ENCODE results near the gene PBX2. TPM values are rescaled to one million over a fixed set of nuclear protein-coding genes. Genes with fewer than 3 reads are reported as not detected.

The PBX2 gene
- total and polyA plus RNA-seq, 10 of the 15 experiments (the other 5 are each of a cell fraction or from before 2014, with no cell fraction given) = 0.84 to 66.5 (median 20.6) TPM

DNA sequence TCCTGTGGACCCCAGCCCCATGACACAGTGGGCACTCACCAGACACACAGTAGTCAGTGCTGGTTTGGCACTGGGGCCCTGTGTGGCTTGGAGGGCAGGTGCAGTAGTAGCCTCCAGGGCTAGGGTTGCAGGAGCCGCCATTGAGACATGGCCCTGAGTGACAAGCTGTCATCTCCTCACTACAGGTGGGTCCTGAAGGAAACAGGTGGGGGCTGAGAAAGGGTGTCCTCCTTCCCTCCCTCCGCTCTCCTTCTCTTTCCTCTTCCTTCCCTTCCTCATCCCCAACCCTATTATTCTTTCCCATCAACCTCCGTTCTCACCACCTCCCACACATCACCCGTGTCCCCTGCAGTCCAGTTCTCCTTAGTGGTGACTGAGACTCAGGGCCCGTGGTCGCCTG, 23.6 kb upstream of the PBX2 start (continued):
- TF ChIP-seq TBL1XR1 (IDR thresholded peaks at IDR 0.05; ENCODE audit: low read depth, low read length) = no peak
- no peak for TF ChIP-seq SMAD5 (IDR thresholded peaks at IDR 0.05; ENCODE audit: low read depth)
- TF ChIP-seq, protein P1, sequence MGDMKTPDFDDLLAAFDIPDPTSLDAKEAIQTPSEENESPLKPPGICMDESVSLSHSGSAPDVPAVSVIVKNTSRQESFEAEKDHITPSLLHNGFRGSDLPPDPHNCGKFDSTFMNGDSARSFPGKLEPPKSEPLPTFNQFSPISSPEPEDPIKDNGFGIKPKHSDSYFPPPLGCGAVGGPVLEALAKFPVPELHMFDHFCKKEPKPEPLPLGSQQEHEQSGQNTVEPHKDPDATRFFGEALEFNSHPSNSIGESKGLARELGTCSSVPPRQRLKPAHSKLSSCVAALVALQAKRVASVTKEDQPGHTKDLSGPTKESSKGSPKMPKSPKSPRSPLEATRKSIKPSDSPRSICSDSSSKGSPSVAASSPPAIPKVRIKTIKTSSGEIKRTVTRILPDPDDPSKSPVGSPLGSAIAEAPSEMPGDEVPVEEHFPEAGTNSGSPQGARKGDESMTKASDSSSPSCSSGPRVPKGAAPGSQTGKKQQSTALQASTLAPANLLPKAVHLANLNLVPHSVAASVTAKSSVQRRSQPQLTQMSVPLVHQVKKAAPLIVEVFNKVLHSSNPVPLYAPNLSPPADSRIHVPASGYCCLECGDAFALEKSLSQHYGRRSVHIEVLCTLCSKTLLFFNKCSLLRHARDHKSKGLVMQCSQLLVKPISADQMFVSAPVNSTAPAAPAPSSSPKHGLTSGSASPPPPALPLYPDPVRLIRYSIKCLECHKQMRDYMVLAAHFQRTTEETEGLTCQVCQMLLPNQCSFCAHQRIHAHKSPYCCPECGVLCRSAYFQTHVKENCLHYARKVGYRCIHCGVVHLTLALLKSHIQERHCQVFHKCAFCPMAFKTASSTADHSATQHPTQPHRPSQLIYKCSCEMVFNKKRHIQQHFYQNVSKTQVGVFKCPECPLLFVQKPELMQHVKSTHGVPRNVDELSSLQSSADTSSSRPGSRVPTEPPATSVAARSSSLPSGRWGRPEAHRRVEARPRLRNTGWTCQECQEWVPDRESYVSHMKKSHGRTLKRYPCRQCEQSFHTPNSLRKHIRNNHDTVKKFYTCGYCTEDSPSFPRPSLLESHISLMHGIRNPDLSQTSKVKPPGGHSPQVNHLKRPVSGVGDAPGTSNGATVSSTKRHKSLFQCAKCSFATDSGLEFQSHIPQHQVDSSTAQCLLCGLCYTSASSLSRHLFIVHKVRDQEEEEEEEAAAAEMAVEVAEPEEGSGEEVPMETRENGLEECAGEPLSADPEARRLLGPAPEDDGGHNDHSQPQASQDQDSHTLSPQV (IDR thresholded peaks at IDR 0.05) = no peak
- TF ChIP-seq, protein P2, sequence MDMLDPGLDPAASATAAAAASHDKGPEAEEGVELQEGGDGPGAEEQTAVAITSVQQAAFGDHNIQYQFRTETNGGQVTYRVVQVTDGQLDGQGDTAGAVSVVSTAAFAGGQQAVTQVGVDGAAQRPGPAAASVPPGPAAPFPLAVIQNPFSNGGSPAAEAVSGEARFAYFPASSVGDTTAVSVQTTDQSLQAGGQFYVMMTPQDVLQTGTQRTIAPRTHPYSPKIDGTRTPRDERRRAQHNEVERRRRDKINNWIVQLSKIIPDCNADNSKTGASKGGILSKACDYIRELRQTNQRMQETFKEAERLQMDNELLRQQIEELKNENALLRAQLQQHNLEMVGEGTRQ (IDR thresholded peaks at IDR 0.05; ENCODE audit: borderline replicate concordance, low read depth, low read length) = no peak
- no peak for TF ChIP-seq ZNF217 (IDR thresholded peaks at IDR 0.05)
- TF ChIP-seq, protein P3, sequence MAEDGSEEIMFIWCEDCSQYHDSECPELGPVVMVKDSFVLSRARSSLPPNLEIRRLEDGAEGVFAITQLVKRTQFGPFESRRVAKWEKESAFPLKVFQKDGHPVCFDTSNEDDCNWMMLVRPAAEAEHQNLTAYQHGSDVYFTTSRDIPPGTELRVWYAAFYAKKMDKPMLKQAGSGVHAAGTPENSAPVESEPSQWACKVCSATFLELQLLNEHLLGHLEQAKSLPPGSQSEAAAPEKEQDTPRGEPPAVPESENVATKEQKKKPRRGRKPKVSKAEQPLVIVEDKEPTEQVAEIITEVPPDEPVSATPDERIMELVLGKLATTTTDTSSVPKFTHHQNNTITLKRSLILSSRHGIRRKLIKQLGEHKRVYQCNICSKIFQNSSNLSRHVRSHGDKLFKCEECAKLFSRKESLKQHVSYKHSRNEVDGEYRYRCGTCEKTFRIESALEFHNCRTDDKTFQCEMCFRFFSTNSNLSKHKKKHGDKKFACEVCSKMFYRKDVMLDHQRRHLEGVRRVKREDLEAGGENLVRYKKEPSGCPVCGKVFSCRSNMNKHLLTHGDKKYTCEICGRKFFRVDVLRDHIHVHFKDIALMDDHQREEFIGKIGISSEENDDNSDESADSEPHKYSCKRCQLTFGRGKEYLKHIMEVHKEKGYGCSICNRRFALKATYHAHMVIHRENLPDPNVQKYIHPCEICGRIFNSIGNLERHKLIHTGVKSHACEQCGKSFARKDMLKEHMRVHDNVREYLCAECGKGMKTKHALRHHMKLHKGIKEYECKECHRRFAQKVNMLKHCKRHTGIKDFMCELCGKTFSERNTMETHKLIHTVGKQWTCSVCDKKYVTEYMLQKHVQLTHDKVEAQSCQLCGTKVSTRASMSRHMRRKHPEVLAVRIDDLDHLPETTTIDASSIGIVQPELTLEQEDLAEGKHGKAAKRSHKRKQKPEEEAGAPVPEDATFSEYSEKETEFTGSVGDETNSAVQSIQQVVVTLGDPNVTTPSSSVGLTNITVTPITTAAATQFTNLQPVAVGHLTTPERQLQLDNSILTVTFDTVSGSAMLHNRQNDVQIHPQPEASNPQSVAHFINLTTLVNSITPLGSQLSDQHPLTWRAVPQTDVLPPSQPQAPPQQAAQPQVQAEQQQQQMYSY (CRISPR knock-in tag; IDR thresholded peaks at IDR 0.05) = no peak
- no peak for TF ChIP-seq MYB (IDR thresholded peaks at IDR 0.05; ENCODE audit: borderline replicate concordance, low read depth, low read length)
- no peak for TF ChIP-seq IKZF2 (IDR thresholded peaks at IDR 0.05)
- no peak for TF ChIP-seq SUPT20H (IDR thresholded peaks at IDR 0.05; ENCODE audit: borderline replicate concordance, control insufficient read depth, low read depth, low read length)
